DND-41 (cell line): ENCODE measurements around the gene GBP5.

ENCODE experiments used
- ATAC-seq: fragments of 200-7000 bp; cut with Tn5 transposase; 3 replicates; pipeline ENCODE4 v1.9.1; 2021; ENCODE audit warnings: low read depth; ENCODE audit not compliant: insufficient read depth
- DNase-seq: peaks from one replicate; pipeline ENCODE4 v3.0.0-alpha.2; 2020
- H2AFZ ChIP-seq: 2 replicates; pipeline ENCODE4 v1.6.0; 2012; ENCODE audit warnings: low read depth, low read length
- H3K27ac ChIP-seq: 2 replicates; pipeline ENCODE4 v1.5.1; 2012; ENCODE audit warnings: low read length, inconsistent platforms
- H3K27me3 ChIP-seq: fragments of 200-600 bp; sonication (generic); 2 replicates; pipeline ENCODE4 v1.6.0; 2012; ENCODE audit warnings: low read length, mild to moderate bottlenecking, inconsistent platforms; ENCODE audit not compliant: insufficient read depth, poor library complexity
- H3K36me3 ChIP-seq: 2 replicates; pipeline ENCODE4 v1.5.1; 2012; ENCODE audit warnings: low read length, inconsistent platforms; ENCODE audit not compliant: insufficient read depth
- H3K4me1 ChIP-seq: 2 replicates; pipeline ENCODE4 v1.5.1; 2012; ENCODE audit warnings: mild to moderate bottlenecking, low read length; ENCODE audit not compliant: insufficient read depth
- H3K4me2 ChIP-seq: 2 replicates; pipeline ENCODE4 v1.6.0; 2012; ENCODE audit warnings: mild to moderate bottlenecking, moderate library complexity, low read length, inconsistent platforms; ENCODE audit not compliant: insufficient read depth
- H3K4me3 ChIP-seq, 2 experiments: fragments of 200-600 bp in 1 of 2; shearing (Covaris generic) in 1 of 2; 2 replicates each; pipeline ENCODE4 v1.5.1; 2012 to 2016; ENCODE audit warnings: inconsistent platforms in 2 of 2, low read length in 2 of 2, mild to moderate bottlenecking in 2 of 2, low read depth in 1 of 2, moderate library complexity in 1 of 2
- H3K79me2 ChIP-seq: 2 replicates; pipeline ENCODE4 v1.6.0; 2012; ENCODE audit warnings: low read length, inconsistent platforms; ENCODE audit not compliant: insufficient read depth
- H3K9ac ChIP-seq: 2 replicates; pipeline ENCODE4 v1.6.0; 2012; ENCODE audit warnings: low read depth, mild to moderate bottlenecking, inconsistent platforms, low read length, moderate library complexity
- H3K9me3 ChIP-seq: 2 replicates; pipeline ENCODE4 v1.5.1; 2012; ENCODE audit warnings: low read length, moderate library complexity, mild to moderate bottlenecking, inconsistent platforms; ENCODE audit not compliant: insufficient read depth, severe bottlenecking
- H4K20me1 ChIP-seq: 2 replicates; pipeline ENCODE4 v1.6.0; 2012; ENCODE audit warnings: low read length; ENCODE audit not compliant: insufficient read depth
- CTCF ChIP-seq: IDR thresholded peaks from 2 replicates; pipeline ENCODE4 v1.5.1; 2012; ENCODE audit warnings: borderline replicate concordance, low read length, moderate library complexity, mild to moderate bottlenecking; ENCODE audit not compliant: poor library complexity, severe bottlenecking; ENCODE audit errors: extremely low read depth
- EZH2 ChIP-seq: IDR thresholded peaks from 3 replicates; pipeline ENCODE4 v1.6.1; 2012; ENCODE audit warnings: borderline replicate concordance, low read depth, mild to moderate bottlenecking, moderate library complexity, low read length, inconsistent platforms; ENCODE audit not compliant: severe bottlenecking

Gene GBP5

GRCh38 chr1:89243046-89243445 is 29.6 kb downstream of the GBP5 start:
- TF ChIP-seq CTCF (no peak), EZH2 (no peak)
- H3K4me3 ChIP-seq: no peak overlapping the region
- peaks cover 2% of the 10 kb centered on the region for H3K9me3 ChIP-seq
- no peaks in the 10 kb centered on the region for H3K36me3 ChIP-seq
- H3K4me2 ChIP-seq: no peak overlapping the region
- H3K27me3 ChIP-seq: no peaks in the 10 kb centered on the region
- H3K9ac ChIP-seq: no peak overlapping the region
- H2AFZ ChIP-seq: no peak overlapping the region
- ATAC-seq: no peak
- no peaks in the 10 kb centered on the region for H4K20me1 ChIP-seq
- H3K4me1 ChIP-seq: peaks cover 32% of the 10 kb centered on the region
- H3K27ac ChIP-seq: no peak overlapping the region
- no peak for DNase-seq
- no peaks in the 10 kb centered on the region for H3K79me2 ChIP-seq
